Pons (tissue), 1 donor: ENCODE results near the gene SH2D3A.
A peak's percentile ranks its signal among the peaks of the same experiment; 100 is the strongest.
"Not testable (repeated sequence)": the region's sequence is repeated elsewhere in the genome, so short reads cannot be mapped to it uniquely, and the experiment has no call there.

Experiments
- DNase-seq: peaks from one replicate; pipeline ENCODE4 v3.0.0-alpha.2; 2016; ENCODE audit warnings: low spot score

SH2D3A gene

DNA sequence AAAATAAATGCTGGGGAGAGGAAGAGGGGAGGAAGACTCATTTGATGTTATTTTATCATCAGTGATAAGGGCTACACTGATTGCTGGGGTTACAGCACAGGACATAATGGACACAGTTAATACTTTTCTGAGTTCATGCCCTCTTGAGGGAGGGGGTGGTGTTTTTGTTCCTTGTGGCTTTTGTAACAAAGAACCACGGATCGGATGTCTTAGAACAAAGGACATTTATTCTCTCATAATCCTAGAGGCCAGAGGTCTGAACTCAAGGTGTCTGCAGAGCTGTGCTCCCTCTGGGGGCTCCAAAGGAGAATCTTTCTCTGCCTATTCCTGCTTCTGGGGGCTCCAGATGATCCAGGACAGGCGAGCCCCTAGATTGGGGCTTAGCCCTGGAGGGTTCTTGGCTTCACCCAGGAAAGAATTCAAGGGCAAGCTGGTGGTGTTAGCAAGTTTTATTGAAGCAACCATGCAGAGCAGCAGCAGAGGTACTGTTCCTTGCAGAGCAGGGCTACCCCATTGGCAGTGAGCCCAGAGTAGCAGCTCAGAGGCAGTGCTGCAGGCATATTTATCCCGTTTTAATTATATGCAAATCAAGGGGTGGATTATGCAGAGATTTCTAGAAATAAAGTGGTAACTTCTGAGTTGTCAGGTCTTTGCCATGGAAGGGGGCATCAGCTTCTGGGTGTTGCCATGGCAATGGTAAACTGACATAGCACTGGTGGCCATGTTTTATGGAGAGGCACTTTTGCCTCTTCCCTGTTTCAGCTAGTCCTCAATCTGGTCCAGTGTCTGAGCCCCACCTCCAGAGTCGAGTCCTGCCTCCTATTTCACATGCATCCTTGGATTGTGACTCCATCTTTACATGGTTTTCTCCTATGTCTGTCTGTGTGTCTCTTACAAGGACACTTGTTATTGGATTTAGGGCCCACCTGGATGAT is 23.2 kb upstream of the SH2D3A start:
- DNase-seq, result no peak

- DNase-seq, result no peak
Measured at GRCh38 chr19:6788896-6789295, 21.7 kb upstream of the SH2D3A start.

DNA sequence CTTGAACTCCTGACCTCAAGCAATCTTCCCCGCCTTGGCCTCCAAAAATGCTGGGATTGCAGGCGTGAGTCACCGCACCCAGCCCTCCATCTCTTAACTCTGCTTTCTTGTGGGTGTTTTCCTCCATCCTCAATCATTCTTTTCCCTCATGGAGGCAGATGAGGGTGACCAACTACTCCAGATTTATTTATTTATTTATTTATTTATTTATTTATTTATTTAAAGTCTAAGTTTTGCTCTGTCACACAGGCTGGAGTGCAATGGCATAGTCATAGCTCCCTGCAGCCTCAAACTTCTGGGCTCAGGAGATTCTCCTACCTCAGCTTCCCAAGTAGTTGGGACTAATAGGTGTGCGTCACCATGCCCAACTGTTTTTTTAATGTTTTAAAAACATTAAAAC is 20.2 kb upstream of the SH2D3A start:
- no peak for DNase-seq

DNA sequence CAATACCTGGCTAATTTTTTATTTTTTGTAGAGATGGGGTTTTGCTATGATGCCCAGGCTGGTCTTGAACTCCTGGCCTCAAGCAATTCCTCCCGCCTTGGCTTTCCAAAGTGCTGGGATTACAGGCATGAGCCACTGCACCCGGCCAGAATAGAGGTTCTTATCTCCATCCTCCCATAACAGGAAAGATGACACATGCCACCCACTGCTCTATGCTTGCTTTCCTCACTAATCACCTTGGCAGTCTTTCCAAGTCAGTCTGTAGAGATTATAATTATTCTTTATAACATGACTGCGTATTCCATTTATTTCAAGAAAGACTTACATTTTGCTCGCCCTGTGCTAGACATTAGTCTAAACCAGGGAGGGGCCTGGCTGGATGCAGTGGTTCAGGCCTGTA is 12.0 kb upstream of the SH2D3A start:
- DNase-seq, result no peak

DNA sequence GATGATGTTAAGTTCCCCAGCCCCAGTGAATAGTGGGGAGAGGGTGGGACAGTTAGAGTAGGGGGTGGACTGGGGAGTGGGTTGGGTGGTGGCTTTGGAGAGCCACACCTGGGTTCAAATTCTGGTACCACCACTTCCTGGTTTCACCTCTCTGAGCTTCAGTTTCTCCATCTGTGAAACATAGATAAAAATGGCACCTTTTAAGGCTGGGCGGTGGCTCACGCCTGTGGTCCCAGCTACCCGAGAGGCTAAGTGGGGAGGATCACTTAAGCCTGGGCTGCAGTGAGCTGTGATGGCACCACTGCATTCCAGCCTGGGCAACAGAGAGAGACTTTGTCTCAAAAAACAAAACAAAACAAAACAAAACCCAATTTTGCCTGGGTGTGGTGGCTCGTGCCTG is 11.2 kb upstream of the SH2D3A start:
- no peak for DNase-seq

GRCh38 chr19:6777434-6777833 is 10.2 kb upstream of the SH2D3A start:
- no peak for DNase-seq

- DNase-seq, result no peak
Measured at GRCh38 chr19:6776999-6777398, 9.8 kb upstream of the SH2D3A start.

DNA sequence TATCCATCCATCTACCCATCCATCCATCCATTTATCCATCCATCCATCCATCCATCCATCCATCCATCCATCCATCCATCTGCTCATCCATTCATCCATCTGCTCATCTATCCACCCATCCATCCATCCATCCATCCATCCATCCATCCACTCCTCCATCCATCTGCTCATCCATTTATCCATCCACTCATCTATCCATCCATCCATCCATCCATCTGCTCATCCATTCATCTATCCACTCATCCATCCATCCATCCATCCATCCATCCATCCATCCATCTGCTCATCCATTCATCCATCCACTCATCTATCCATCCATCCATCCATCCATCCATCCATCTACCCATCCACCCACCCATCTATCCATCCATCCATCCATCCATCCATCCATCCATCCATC is 8.8 kb upstream of the SH2D3A start:
- DNase-seq, result not testable (repeated sequence)

DNA sequence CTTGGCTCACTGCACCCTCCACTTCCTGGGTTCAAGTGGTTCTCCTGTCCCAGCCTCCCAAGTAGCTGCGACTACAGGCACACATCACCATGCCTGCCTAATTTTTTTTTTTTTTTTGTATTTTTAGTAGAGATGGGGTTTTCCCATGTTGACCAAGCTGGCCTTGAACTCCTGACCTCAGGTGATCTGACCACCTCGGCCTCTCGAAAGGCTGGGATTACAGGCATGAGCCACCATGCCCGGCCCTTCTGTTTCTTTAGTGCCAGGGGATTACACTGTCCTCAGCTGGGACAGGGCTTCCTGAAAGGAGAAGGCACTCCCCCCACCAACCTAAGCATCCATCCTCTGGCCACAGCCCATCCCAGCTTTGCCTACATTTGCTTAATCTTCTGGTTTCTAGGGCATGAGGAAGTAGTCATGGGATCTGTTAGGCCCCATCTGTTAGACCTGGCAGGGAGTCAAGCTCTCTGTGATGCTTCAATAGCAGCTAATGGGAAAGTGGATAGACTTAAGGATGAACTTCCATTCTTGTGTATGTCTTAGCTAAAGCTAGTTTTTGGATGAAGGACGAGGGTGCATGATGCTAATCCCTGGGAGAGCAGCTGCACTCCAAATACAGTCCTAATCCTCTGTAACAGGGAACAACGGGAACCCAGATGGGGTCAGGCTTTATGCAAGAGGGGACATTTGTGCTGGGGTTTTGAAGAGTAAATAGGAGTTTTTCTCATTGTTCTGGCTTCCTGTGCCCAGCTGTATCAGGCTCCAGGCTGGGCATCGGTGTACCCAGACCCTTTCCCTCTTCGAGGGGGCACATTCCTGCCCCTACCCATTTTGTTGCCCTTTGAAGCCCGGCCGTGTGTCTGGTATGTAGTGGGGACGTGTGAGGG is 7.8 kb upstream of the SH2D3A start:
- peak; percentile 5 for DNase-seq

- peak; percentile 47 for DNase-seq
Measured at GRCh38 chr19:6773323-6773931, 6.2 kb upstream of the SH2D3A start.

DNA sequence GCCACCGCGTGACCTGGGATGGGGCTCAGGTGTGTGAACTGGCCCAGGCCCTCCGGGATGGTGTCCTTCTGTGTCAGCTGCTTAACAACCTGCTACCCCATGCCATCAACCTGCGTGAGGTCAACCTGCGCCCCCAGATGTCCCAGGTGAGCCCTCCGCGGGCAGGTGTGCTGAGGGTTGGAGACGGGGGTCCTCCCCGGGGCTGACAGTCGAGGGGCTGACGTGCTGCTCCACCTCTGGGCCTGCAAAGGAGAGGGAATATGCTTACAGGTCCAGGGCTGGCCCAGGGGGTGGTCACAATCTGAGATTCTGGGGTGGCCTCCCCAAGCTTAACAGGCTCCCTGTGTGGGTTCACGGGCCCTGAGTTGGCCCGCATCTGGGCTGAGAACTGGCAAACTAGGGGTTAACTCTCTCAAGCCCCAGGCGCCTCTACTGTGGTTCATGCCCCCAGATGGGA is 5.7 kb upstream of the SH2D3A start:
- no peak for DNase-seq

DNA sequence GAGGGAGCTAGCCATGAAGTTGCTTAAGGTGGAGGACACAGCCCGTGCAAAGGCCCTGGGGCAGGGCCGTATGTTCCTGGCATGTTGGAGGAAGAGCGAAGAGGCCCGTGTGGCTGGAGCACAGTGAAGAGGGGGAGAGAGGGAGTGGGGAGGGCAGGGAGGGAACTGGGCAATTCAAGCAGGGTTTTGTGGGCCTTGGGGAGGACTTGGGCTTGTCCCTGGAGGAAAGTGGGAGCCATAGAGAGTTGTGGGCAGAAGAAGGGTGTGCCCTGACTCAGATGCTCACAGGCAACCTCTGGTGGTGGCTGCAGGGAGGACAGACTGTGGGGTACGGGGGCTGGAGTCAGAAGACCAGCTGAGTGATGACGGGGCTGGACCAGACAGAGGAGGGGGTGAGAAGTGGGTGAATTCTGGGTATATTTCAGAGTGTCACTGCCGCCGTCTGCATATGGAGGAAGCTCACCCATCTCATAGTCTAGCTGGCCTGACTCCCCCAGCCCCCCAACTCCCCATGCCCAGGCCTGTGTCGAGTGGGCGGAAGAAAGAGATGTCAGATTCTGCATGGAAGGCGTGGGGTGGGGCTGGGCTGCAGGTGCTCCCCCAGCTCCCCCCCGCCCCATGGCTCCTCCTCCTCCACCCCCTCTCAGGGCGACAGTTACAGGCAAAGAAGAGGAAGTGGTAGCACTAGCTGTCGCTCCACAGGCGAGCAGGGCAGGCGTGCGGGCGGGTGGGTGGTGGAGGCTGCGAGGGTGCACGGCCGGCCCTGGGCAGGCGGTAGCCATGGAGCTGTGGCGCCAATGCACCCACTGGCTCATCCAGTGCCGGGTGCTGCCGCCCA is 5.0 kb upstream of the SH2D3A start, which contains the start of gene VAV1:
Gene VAV1, plus strand, starts transcription at position 681 of the 838 bp plus-strand sequence. Its CDS starts 100 bp downstream, at position 781.
- peak; percentile 51 for DNase-seq

GRCh38 chr19:6771648-6772027 is 4.4 kb upstream of the SH2D3A start:
- DNase-seq, result not testable (repeated sequence)

- DNase-seq, result no peak
Measured at GRCh38 chr19:6769006-6769619, 1.9 kb upstream of the SH2D3A start.

- DNase-seq, result no peak
Measured at GRCh38 chr19:6768236-6768785, 1.1 kb upstream of the SH2D3A start.

- no peak for DNase-seq
Measured at GRCh38 chr19:6767081-6767356, 216 bp downstream of the SH2D3A start.

GRCh38 chr19:6766357-6767080 is 716 bp downstream of the SH2D3A start:
- no peak for DNase-seq

- DNase-seq, result no peak
Measured at GRCh38 chr19:6765738-6766356, 1.4 kb downstream of the SH2D3A start.

GRCh38 chr19:6762253-6762797 is 4.9 kb downstream of the SH2D3A start:
- DNase-seq, result not testable (repeated sequence)
